Measurements from ENCODE around the gene SUGCT.

- TF ChIP-seq, protein P1, sequence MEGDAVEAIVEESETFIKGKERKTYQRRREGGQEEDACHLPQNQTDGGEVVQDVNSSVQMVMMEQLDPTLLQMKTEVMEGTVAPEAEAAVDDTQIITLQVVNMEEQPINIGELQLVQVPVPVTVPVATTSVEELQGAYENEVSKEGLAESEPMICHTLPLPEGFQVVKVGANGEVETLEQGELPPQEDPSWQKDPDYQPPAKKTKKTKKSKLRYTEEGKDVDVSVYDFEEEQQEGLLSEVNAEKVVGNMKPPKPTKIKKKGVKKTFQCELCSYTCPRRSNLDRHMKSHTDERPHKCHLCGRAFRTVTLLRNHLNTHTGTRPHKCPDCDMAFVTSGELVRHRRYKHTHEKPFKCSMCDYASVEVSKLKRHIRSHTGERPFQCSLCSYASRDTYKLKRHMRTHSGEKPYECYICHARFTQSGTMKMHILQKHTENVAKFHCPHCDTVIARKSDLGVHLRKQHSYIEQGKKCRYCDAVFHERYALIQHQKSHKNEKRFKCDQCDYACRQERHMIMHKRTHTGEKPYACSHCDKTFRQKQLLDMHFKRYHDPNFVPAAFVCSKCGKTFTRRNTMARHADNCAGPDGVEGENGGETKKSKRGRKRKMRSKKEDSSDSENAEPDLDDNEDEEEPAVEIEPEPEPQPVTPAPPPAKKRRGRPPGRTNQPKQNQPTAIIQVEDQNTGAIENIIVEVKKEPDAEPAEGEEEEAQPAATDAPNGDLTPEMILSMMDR (IDR thresholded peaks at IDR 0.05): no peak
- TF ChIP-seq POLR2A (IDR thresholded peaks at IDR 0.05): no peak
Measured at GRCh38 chr7:40805361-40805760, 670.6 kb downstream of the SUGCT start.
